MM.1S (cell line): ENCODE measurements around the gene CDKN2C.

Experiments
- EZH2 ChIP-seq: fragments of 300-600 bp; sonication (generic); optimal IDR thresholded peaks from 2 replicates; pipeline ENCODE3; 2017; ENCODE audit warnings: low read depth, mild to moderate bottlenecking, antibody characterized with exemption, low read length, mixed read lengths
- TF ChIP-seq, protein P1 (sequence below): fragments of 300-600 bp; sonication (generic); IDR thresholded peaks from 2 replicates; pipeline ENCODE4 v1.5.1; 2016; ENCODE audit warnings: antibody characterized with exemption, low read length, mixed read lengths

DNA sequence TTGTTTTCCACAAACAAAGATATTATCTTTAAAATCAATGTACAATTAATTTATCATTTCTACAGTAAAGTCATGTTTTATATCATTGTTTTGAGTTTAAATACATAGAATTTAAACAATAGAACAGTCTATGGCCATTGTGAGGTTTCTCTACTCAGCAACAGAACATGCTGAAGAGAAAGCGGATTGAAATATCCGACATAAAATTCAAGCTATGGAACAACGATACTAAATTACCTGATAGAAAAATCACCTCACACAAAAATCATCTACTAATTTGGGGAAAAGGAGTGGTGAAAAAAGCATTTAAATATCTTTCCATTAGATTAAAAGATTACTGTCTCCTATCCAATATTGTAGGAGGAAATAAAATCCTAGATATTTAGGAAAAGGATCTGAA lies 12.6 kb downstream of the CDKN2C start:
- no peak for TF ChIP-seq EZH2
- TF ChIP-seq, protein P1, sequence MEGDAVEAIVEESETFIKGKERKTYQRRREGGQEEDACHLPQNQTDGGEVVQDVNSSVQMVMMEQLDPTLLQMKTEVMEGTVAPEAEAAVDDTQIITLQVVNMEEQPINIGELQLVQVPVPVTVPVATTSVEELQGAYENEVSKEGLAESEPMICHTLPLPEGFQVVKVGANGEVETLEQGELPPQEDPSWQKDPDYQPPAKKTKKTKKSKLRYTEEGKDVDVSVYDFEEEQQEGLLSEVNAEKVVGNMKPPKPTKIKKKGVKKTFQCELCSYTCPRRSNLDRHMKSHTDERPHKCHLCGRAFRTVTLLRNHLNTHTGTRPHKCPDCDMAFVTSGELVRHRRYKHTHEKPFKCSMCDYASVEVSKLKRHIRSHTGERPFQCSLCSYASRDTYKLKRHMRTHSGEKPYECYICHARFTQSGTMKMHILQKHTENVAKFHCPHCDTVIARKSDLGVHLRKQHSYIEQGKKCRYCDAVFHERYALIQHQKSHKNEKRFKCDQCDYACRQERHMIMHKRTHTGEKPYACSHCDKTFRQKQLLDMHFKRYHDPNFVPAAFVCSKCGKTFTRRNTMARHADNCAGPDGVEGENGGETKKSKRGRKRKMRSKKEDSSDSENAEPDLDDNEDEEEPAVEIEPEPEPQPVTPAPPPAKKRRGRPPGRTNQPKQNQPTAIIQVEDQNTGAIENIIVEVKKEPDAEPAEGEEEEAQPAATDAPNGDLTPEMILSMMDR, result no peak
